Raji (cell line): Measurements from ENCODE around the gene ZCCHC14.

Experiments
- POLR2A ChIP-seq: IDR thresholded peaks from 2 replicates; pipeline ENCODE4 v1.6.1; 2011; ENCODE audit warnings: low read depth, low read length, control low read depth; ENCODE audit not compliant: insufficient read depth

The ZCCHC14 gene

GRCh38 chr16:87492721-87493607, at the start of gene ZCCHC14:
ZCCHC14 (minus strand) TSS chr16:87493024; CDS start chr16:87492238, 786 bp downstream.
- peak; percentile 43; the same call in 1 of the 2 replicates for TF ChIP-seq POLR2A

GRCh38 chr16:87541872-87542234, 49.0 kb upstream of the ZCCHC14 start:
- no peak for TF ChIP-seq POLR2A

DNA sequence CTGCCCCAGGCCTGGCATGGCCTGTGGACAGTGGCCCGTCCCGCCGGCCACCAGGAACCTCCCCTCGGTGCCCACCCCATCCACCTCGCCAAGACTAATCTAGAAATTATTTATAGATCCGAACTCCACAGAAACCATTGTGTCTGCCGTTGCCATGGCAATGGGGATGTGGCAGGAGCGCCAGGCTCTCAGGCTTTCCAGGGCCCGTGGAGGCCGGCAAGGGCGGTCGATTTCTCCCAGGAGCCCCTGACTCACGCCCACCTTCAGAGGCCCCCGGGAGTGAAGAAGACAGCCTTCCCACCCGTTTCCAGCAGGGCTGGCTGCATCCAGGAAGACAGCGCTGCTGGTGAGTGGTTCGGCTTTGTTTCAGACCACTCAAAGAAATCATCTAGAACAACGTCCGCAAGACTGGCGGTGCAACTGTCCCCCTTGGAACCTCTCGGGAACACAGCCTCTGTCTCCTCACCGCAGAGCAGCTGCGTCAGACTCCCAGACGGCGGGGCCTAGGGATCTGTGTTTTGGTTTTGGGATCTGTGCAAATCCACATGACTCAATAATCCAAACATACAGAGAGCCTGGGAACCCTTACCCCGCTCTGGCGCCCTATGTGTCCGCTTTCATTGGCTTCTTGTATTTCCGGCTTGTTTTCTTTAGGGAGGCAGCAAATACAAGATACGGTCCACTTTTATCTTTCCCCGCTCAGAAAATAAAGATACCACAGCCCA, 48.5 kb upstream of the ZCCHC14 start:
- no peak for TF ChIP-seq POLR2A

DNA sequence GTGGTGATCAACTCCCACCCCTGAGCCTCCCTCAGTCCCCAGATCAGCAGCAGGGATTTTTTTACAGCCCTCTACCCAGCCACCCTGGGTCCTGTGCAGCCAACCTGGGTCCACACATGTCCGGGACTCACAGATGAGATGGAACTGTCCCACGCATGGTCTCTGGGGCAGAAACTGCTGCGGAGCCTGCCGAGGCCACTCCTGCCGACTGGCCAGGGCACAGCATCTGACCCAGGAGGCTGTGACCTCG, 48.0 kb upstream of the ZCCHC14 start:
- TF ChIP-seq POLR2A, result no peak

DNA sequence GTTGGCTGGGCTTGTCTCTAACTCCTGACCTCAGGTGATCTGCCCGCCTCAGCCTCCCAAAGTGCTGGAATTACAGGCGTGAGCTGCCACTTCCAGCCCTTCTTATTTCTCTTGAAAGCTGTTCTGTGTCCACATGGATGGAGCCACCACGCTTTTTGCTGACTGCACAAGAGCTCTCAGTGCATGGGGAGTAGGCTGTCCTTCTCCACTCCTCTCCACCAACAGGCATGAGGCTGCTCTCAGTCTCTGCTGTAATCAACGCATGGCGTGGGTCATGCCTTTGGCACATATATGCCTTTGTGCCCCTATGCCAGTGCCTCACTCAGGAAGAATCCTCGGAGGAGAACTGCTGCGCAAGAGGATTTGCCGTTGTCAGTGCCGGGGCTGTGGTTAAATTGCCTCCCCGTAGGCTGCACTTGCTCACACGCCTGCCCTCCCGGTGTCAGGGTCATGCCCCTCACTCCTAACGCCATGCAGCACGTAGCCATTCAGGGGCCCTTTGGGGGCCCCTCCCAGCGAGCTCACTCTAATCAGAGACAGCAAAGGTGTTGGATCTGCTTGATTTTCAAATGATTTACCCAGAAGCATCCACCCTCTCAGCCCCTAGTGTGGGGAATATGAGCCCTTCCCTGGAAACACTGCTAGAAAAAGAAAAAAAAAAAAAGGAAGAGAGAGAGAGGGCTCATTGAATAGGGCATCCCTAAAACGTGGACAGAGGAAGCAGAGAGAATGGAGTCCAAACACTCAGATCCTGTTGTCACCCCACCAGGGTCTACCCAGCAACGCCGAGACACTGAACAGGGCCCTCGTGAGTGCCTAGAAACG, 47.5 kb upstream of the ZCCHC14 start:
- TF ChIP-seq POLR2A, result no peak

DNA sequence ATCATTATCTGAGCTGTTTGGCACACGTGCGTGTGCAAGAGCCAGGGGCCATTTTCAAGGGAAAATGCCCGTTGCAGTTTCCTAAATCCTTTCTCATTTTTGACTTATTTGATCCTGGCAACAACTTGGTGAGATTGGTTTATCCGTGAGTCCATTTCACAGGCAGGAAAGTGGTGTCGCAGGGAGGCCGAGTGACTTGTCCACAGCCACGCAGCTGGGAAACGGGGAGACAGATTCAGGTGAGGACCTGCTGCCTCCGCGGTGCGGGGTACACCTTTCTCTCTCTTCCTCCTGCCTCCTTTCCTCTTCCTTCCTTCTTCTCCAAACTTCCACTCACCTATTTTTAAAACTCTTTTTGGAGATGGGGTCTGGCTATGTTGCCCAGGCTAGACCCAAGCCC, 46.3 kb upstream of the ZCCHC14 start:
- no peak for TF ChIP-seq POLR2A

GRCh38 chr16:87538594-87538993, 45.8 kb upstream of the ZCCHC14 start:
- no peak for TF ChIP-seq POLR2A

DNA sequence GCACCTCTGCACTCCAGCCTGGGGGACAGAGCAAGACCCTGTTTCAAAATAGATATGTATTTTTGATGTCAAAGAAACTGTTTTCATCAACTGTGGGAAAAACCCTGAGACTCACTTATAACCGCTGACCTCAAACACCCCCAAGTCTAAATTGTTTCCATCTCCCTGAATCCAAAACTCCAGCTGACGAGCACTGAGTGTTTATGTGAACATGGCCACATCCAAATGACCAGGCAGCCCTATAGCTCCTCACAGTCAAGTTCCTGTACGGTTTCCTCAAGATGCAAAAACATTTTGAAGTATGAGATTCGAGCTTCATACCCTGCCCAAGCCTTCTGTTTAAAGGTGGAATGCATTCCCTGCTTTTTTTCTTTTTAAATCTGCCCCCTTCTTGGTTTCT, 45.3 kb upstream of the ZCCHC14 start:
- no peak for TF ChIP-seq POLR2A

- no peak for TF ChIP-seq POLR2A
Observed at GRCh38 chr16:87536795-87537142, 43.9 kb upstream of the ZCCHC14 start.

GRCh38 chr16:87535855-87536794, 43.3 kb upstream of the ZCCHC14 start:
- no peak for TF ChIP-seq POLR2A

DNA sequence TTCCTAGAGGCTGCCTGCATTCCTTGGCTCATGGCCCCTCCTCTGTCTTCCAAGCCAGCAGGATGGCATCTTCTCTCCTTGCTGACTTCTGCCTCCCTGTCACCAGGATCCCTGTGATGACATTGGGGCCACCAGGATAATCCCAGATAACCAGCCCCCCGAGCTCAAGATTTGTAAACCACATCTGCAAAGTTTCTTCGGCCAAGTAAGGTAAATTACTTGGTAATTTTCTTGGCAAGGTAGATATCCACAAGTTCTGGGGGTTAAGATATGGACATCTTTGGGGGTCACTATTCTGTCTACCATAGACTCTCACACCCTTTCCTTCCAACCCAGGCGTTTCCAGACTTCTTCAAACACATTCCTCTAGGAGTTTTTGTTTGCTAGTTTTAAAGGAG, 42.6 kb upstream of the ZCCHC14 start:
- no peak for TF ChIP-seq POLR2A

GRCh38 chr16:87534751-87535150, 41.9 kb upstream of the ZCCHC14 start:
- TF ChIP-seq POLR2A, result no peak

- TF ChIP-seq POLR2A, result no peak
Observed at GRCh38 chr16:87534030-87534653, 41.3 kb upstream of the ZCCHC14 start.

DNA sequence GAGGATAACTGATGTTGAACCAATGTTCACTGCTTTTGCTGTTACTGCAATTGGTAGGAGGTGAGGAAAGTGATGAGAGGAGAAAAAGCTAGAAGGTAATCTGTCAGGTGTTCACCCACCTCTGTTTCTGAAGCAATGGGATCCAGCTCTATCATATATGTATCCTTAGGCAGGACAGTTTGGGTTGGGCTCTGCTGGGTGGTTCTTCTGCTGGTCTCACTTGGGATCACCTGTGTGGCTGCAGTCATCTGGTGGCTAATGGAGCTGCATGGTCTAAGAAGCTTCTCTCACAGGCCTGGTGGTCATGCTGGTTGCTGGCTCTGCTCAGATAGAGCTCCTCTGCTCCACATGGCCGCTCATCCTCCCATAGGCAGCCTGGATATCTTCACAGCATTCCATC, 40.2 kb upstream of the ZCCHC14 start:
- TF ChIP-seq POLR2A, result no peak

- TF ChIP-seq POLR2A, result no peak
Observed at GRCh38 chr16:87531418-87531817, 38.6 kb upstream of the ZCCHC14 start.
